ENCODE results near the gene TMEM151A. TPM values are rescaled to one million over a fixed set of nuclear protein-coding genes. Genes with fewer than 3 reads are reported as not detected.
"Not testable (repeated sequence)": the region's sequence is repeated elsewhere in the genome, so short reads cannot be mapped to it uniquely, and the experiment has no call there.

Gene TMEM151A
- total RNA-seq, 2 experiments from 2014 or later, result not detected

DNA sequence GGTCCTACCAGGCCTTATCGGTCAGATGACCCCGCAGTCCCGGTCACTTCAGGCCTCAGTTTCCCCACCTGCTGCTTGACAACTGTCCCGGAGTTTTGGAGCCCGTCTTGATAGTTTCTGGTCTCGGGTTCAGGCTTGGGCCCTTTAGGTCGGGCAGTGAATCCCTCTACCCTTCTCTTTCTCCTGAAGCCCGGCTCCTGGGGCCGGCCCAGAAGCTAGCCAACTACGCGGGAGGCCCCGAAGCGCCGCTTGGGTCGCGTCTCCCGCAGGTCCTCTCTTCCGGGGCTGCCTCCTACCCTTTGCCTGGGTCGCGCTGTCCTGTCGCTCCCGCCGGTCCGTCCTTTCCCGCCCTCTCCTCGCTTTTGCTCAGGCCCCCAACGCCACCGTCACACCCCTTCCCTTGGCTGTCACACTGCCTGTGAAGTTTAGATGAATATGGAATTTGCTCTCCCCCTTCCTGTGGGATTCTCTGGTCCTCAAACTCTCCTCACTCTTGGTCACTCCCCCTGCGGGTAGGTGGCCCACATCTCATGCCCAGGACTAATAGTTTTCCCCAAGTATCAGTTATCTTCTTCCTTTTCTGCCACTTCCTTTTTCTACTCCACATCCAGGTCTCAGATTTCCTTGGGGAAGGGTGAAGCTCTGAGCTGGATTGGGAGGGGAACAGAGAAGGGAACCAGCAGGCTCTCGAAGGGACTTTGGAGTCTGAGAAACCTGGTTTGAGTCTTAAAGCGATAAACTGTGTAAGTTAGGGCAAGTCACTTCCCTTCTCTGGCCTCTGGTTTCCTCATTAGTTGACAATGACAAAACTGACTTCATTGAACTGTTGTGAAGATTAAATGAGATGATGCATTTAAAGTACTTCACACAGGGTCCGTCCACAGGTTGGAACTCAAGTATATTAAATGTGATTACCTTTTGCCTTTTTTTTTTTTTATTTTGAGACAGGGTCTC lies 22.5 kb upstream of the TMEM151A start:
- DNase-seq, result no peak
- peaks cover 38% of the 10 kb centered on the region for H3K36me3 Mint-ChIP-seq

GRCh38 chr11:66271816-66272215 lies 19.9 kb upstream of the TMEM151A start:
- CTCF ChIA-PET, result interaction anchor here (1.2 to 7.2 kb wide), 8 partner anchors 10 to 115 kb away, joined by 3 to 85 read pairs (median 4); partner anchors contain the start of gene YIF1A
- no peaks in the 10 kb centered on the region for H3K27me3 Mint-ChIP-seq
- H3K4me1 Mint-ChIP-seq, result peaks cover 51% of the 10 kb centered on the region
- H3K27ac Mint-ChIP-seq, result peak overlapping the region; percentile 79
- peaks cover 40% of the 10 kb centered on the region for H3K36me3 Mint-ChIP-seq
- no peak overlapping the region for H3K4me3 Mint-ChIP-seq
- no peak for ATAC-seq
- no peak for DNase-seq
- no peaks in the 10 kb centered on the region for H3K9me3 Mint-ChIP-seq (ENCODE audit: low read depth)

More for the DNA sequence above, 22.5 kb upstream of the TMEM151A start:
- H3K9me3 Mint-ChIP-seq (ENCODE audit: low read depth), result no peaks in the 10 kb centered on the region
- ATAC-seq, result no peak
- CTCF ChIA-PET, result interaction anchor here (1.3 to 7.2 kb wide), 4 partner anchors 13 to 120 kb away, joined by 3 to 85 read pairs (median 10); no protein-coding TSS in a partner anchor
- H3K4me3 Mint-ChIP-seq, result peak overlapping the region; percentile 91
- no peaks in the 10 kb centered on the region for H3K27me3 Mint-ChIP-seq
- peak overlapping the region; percentile 91 for H3K27ac Mint-ChIP-seq
- peaks cover 51% of the 10 kb centered on the region for H3K4me1 Mint-ChIP-seq

GRCh38 chr11:66272596-66272995 lies 19.1 kb upstream of the TMEM151A start:
- Mint-ChIP-seq H3K4me3 (no peak overlapping the region), H3K4me1 (peaks cover 53% of the 10 kb centered on the region), H3K9me3 (ENCODE audit: low read depth) (no peaks in the 10 kb centered on the region), H3K27ac (peak overlapping the region; percentile 79), H3K36me3 (peaks cover 42% of the 10 kb centered on the region), H3K27me3 (no peaks in the 10 kb centered on the region)
- ATAC-seq (no peak), DNase-seq (peak; percentile 64)
- CTCF ChIA-PET, result interaction anchor here (1.0 to 7.2 kb wide), 10 partner anchors 9 to 250 kb away, joined by 3 to 85 read pairs (median 4); no protein-coding TSS in a partner anchor

- Mint-ChIP-seq H3K27me3 (peaks cover 3% of the 10 kb centered on the region), H3K27ac (no peak overlapping the region), H3K4me1 (peaks cover 51% of the 10 kb centered on the region), H3K9me3 (ENCODE audit: low read depth) (no peaks in the 10 kb centered on the region), H3K36me3 (peaks cover 40% of the 10 kb centered on the region), H3K4me3 (no peak overlapping the region)
- no peak for ATAC-seq
- CTCF ChIA-PET, result interaction anchor here (2.7 to 7.2 kb wide), 2 partner anchors 8 to 51 kb away, joined by 13 to 85 read pairs; no protein-coding TSS in a partner anchor
- no peak for DNase-seq
Observed at GRCh38 chr11:66274219-66274618, 17.5 kb upstream of the TMEM151A start.

DNA sequence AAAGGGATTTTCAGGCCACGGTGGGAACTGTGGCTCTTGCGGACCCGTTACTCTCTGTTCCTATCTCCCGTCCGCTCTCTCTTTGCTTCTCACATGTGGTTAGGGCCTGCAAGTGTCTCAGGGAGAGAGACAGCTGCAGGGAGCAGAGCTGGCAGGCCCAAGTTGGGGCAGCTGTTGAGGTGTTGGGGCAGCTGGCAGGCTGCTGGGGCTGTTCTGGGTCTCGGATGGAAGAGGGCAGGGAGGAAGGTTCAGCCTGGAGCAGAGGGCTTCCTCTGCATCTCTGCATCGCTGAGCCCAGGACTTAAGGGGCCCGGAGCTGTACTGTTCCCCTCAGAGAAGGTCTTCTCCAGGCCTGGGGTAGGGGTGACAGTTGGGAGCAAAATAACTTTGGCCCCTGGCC lies 16.3 kb upstream of the TMEM151A start:
- H3K9me3 Mint-ChIP-seq (ENCODE audit: low read depth), result no peaks in the 10 kb centered on the region
- H3K36me3 Mint-ChIP-seq, result peaks cover 34% of the 10 kb centered on the region
- H3K27ac Mint-ChIP-seq, result no peak overlapping the region
- H3K4me1 Mint-ChIP-seq, result peaks cover 39% of the 10 kb centered on the region
- H3K27me3 Mint-ChIP-seq, result peaks cover 3% of the 10 kb centered on the region
- CTCF ChIA-PET, result no interaction called here
- H3K4me3 Mint-ChIP-seq, result no peak overlapping the region
- DNase-seq (no peak), ATAC-seq (no peak)

DNA sequence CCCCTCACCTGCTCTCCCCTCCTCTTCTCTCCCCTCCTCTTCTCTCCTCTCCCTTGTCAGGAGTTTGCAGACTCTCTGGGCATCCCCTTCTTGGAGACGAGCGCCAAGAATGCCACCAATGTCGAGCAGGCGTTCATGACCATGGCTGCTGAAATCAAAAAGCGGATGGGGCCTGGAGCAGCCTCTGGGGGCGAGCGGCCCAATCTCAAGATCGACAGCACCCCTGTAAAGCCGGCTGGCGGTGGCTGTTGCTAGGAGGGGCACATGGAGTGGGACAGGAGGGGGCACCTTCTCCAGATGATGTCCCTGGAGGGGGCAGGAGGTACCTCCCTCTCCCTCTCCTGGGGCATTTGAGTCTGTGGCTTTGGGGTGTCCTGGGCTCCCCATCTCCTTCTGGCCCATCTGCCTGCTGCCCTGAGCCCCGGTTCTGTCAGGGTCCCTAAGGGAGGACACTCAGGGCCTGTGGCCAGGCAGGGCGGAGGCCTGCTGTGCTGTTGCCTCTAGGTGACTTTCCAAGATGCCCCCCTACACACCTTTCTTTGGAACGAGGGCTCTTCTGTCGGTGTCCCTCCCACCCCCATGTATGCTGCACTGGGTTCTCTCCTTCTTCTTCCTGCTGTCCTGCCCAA lies 15.6 kb upstream of the TMEM151A start:
- Mint-ChIP-seq H3K27me3 (peaks cover 3% of the 10 kb centered on the region), H3K27ac (no peak overlapping the region), H3K36me3 (peaks cover 29% of the 10 kb centered on the region), H3K4me1 (peaks cover 33% of the 10 kb centered on the region), H3K4me3 (no peak overlapping the region), H3K9me3 (ENCODE audit: low read depth) (no peaks in the 10 kb centered on the region)
- no peak for ATAC-seq
- CTCF ChIA-PET, result no interaction called here
- DNase-seq, result no peak

DNA sequence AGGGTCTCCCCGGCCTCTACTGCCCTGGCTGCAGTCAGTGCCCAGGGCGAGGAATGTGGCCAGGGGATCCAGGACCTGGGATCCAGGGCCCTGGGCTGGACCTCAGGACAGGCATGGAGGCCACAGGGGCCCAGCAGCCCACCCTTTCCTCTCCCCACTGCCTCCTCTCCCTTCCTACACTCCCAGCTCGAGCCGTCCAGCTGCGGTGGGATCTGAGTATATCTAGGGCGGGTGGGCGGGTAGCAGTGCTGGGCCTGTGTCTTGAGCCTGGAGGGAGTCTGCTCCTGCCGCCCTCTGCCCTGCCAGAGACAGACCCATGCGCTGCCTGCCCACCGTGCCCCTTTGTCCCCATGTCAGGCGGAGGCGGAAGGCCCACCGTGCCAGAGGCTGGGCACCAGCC lies 15.1 kb upstream of the TMEM151A start:
- Mint-ChIP-seq H3K4me1 (peaks cover 30% of the 10 kb centered on the region), H3K36me3 (peaks cover 29% of the 10 kb centered on the region)
- not testable (repeated sequence) for ATAC-seq; H3K9me3 Mint-ChIP-seq (ENCODE audit: low read depth); H3K4me3 Mint-ChIP-seq; H3K27ac Mint-ChIP-seq; H3K27me3 Mint-ChIP-seq; DNase-seq
- CTCF ChIA-PET, result interaction anchor here (1.2 to 2.9 kb wide), 2 partner anchors 12 to 18 kb away, joined by 5 to 8 read pairs; partner anchors contain the start of gene YIF1A

- H3K36me3 Mint-ChIP-seq, result peaks cover 24% of the 10 kb centered on the region
- DNase-seq; H3K27ac Mint-ChIP-seq; H3K4me3 Mint-ChIP-seq; ATAC-seq; H3K27me3 Mint-ChIP-seq; H3K9me3 Mint-ChIP-seq (ENCODE audit: low read depth): not testable (repeated sequence)
- H3K4me1 Mint-ChIP-seq, result peaks cover 28% of the 10 kb centered on the region
- CTCF ChIA-PET, result interaction anchor here (1.2 to 2.9 kb wide), 2 partner anchors 12 to 18 kb away, joined by 5 to 8 read pairs; partner anchors contain the start of gene YIF1A
Observed at GRCh38 chr11:66277064-66277463, 14.6 kb upstream of the TMEM151A start.

DNA sequence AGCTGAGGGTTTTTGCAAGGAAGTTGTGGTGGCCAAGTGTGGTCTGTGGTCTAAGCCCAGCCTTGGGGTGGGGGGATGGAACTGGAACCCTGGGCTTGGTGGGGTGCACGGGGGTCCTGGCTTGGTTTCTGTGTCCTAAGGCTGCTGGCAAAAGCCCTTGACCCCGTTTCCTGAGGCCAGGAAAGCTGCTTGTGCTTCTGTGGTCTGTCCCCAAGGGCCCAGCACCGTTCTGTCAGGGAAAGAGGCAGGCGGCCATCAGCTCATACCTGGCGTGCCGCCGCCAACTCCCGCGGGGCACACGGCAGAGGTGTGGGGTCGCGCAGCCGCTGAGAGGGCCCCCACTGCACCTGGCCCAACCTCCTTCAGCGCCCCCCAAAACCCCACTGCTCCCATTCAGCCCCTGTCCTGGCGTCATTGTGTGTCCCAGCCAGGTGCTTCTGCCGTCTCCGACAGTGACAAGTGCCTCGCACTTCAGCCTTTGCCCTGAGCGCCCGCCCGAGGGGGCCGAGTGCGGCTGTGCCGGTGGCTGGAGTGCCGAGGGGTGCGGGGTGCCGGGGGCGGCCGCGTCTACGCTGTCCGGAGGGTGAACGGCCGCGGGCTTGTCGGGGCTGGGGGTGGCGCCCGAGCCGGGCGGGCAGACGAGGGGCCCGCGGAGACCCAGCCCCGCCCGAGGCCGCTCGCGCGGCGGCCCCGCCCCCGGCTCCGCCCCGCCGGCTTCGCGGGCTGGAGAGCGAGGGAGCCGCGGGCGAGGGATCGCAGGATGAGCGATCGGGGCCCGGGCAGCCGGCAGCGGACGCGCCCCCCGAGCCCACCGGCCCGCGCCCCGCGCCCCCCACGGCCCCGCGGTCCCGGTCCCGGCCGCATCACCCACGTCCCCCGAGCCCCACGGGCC lies 14.0 kb upstream of the TMEM151A start, which contains the start of gene CNIH2:
CNIH2 (plus strand) TSS at position 705 of the 892 bp plus-strand sequence. CDS start 282 bp downstream, outside the sequence.
- Mint-ChIP-seq H3K9me3 (ENCODE audit: low read depth) (no peaks in the 10 kb centered on the region), H3K27ac (no peak within 1 kb of the TSS), H3K27me3 (peaks cover 3% of the 10 kb centered on the region), H3K36me3 (peaks cover 18% of the 10 kb centered on the region), H3K4me3 (no peak within 1 kb of the TSS), H3K4me1 (peaks cover 28% of the 10 kb centered on the region)
- peak; percentile 56 for ATAC-seq
- no peak for DNase-seq
- CTCF ChIA-PET, result interaction anchor here (1.2 to 2.9 kb wide), 2 partner anchors 11 to 19 kb away, joined by 5 to 8 read pairs; partner anchors contain the start of gene YIF1A

DNA sequence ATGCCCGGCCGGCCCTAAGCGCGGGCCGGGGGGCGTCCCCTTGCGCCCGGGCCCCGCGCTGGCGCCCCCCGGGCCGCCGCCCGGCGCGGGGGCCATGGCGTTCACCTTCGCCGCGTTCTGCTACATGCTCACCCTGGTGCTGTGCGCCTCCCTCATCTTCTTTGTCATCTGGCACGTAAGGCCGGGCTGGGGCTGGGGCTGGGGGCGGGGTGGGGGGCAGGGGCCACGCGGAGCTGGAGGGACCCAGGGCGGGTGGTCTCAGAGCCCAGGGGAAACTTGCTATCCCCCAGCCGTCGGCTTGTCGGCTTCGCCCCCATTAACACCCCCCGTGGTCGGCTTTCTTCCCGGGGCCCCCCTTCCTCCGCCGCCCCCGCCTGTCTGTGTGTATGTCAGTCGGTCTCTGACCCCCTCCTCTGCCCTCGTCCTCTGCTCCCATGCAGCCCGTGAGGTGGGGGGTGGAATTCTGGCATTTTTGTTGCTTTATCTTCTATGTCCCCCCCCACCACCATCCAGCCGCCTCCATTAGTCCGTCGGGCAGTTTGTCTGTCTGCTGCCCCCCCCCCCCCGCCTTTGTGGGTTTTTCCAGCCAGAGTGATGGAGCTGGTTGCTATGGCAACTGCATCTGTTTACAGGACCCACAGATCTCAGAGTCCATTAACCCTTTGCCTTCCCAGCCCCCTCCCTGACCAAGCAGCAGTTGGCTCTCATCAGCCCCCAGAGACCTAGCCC lies 13.2 kb upstream of the TMEM151A start:
- Mint-ChIP-seq H3K27ac (no peak overlapping the region), H3K9me3 (ENCODE audit: low read depth) (no peaks in the 10 kb centered on the region), H3K4me1 (peaks cover 26% of the 10 kb centered on the region), H3K27me3 (peaks cover 3% of the 10 kb centered on the region), H3K4me3 (no peak overlapping the region), H3K36me3 (peaks cover 11% of the 10 kb centered on the region)
- CTCF ChIA-PET, result interaction anchor here (1.0 to 6.5 kb wide), 3 partner anchors 8 to 19 kb away, joined by 3 to 85 read pairs (median 8); partner anchors contain the start of gene RAB1B
- ATAC-seq (peak; percentile 4), DNase-seq (no peak)

DNA sequence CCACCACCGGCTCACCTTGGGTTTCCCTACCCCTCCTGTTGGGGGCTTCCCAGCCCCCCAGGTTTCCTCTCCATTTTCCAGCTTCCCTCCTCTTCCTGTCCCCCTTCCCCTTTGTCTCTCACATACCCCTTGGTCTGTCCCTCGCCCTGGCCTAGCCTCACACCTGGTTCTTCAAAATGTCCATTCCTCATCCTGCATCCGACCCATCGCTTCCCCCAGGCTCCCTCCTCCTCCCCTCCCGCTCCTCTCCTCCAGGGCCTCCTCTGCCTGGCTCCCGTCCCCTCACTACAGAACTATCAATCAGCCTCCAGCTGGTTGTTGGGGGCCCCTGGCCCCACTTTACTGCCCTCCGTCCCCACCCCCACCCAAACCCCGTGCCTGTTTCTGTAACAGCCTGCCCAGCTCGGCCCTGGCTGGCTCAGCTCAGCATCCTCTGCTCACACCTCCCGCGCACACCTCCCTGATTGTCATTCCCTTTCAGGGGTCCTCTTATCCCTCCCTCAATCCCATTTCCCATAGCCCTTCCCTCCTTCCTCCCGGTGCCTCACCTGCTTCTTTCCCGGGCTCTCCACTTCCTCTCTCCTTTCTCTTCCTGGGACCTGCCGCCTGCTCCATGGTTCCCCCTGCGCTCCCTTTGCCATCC lies 12.5 kb upstream of the TMEM151A start:
- H3K36me3 Mint-ChIP-seq, result peaks cover 8% of the 10 kb centered on the region
- CTCF ChIA-PET, result interaction anchor here (1.0 to 6.5 kb wide), 6 partner anchors 9 to 57 kb away, joined by 3 to 85 read pairs (median 10); partner anchors contain the start of genes RAB1B and YIF1A
- H3K4me1 Mint-ChIP-seq, result peaks cover 25% of the 10 kb centered on the region
- no peak for ATAC-seq
- no peaks in the 10 kb centered on the region for H3K9me3 Mint-ChIP-seq (ENCODE audit: low read depth)
- no peak overlapping the region for H3K4me3 Mint-ChIP-seq
- no peak overlapping the region for H3K27ac Mint-ChIP-seq
- no peak for DNase-seq
- peaks cover 3% of the 10 kb centered on the region for H3K27me3 Mint-ChIP-seq

Measured in activated CD8-positive, alpha-beta memory T cell treated with anti-CD3 and anti-CD28 coated beads, Interleukin-2, amount 10 ng/mL, durations not matched to agents 7 days and 5 days (primary cell).